Upper lobe of left lung (tissue), 4 donors: ENCODE measurements around the gene MAFF.

Experiments
- CTCF ChIP-seq, 6 experiments: fragments of 450-650 bp in 4 of 6; fragments of 200-600 bp in 2 of 6; sonication (generic) in 2 of 6; IDR thresholded peaks; one replicate each; pipeline ENCODE4 v1.5.1; 2016 to 2019; ENCODE audit warnings: antibody characterized with exemption in 6 of 6
- POLR2A ChIP-seq, 4 donors: fragments of 450-650 bp; IDR thresholded peaks; one replicate each; pipeline ENCODE4 v1.5.1; 2016 to 2017; ENCODE audit warnings: antibody characterized with exemption in 4 of 4, mild to moderate bottlenecking in 2 of 4
- POLR2AphosphoS5 ChIP-seq, 2 donors: sonication (generic); formaldehyde crosslinking; IDR thresholded peaks; one replicate each; pipeline ENCODE4 v1.5.1; 2017; ENCODE audit warnings: antibody characterized with exemption in 2 of 2

- TF ChIP-seq CTCF (IDR thresholded peaks at IDR 0.05), result peak in 4 of 6 experiments; percentile 13 to 46 (median 41)
- TF ChIP-seq POLR2A (IDR thresholded peaks at IDR 0.05), result peak in 2 of 4 donors; percentile 17 to 33
- TF ChIP-seq POLR2AphosphoS5 (IDR thresholded peaks at IDR 0.05), result peak in 1 of 2 donors; percentile 4
These were observed 12.7 kb downstream of the MAFF start for GRCh38 chr22:38214302-38215056.
